A549 (cell line): ENCODE measurements around the gene SEC63.

Experiments
- EHMT2 ChIP-seq: fragments of 200-600 bp; sonication (generic); IDR thresholded peaks from 2 replicates; pipeline ENCODE4 v1.6.1; 2016; ENCODE audit warnings: antibody characterized with exemption, low read depth, mild to moderate bottlenecking, moderate library complexity
- EP300 ChIP-seq, 2 experiments: fragments of >200 bp; sonication (Bioruptor Twin); formaldehyde crosslinking; IDR thresholded peaks; 2 replicates in 1 of 2; 3 replicates in 1 of 2; pipeline ENCODE4 v1.6.1; 2016 to 2017
- ESRRA ChIP-seq: fragments of 150-350 bp; IDR thresholded peaks from 2 replicates; pipeline ENCODE4 v1.6.1; 2014; ENCODE audit warnings: mild to moderate bottlenecking, low read length, borderline replicate concordance
- HMGXB4 ChIP-seq: fragments of 250-450 bp; sonication (Bioruptor Pico); IDR thresholded peaks from 2 replicates; pipeline ENCODE4 v1.5.0; 2021; ENCODE audit warnings: mild to moderate bottlenecking, moderate library complexity, borderline replicate concordance
- JUN ChIP-seq, 2 experiments: fragments of >200 bp; sonication (Bioruptor Twin); formaldehyde crosslinking; IDR thresholded peaks; 2 replicates in 1 of 2; 3 replicates in 1 of 2; pipeline ENCODE4 v1.6.1; 2016 to 2017
- JUNB ChIP-seq: fragments of >200 bp; sonication (Bioruptor Twin); formaldehyde crosslinking; IDR thresholded peaks from 2 replicates; pipeline ENCODE4 v1.6.1; 2016
- MAFK ChIP-seq: fragments of 450-650 bp; IDR thresholded peaks from 2 replicates; pipeline ENCODE4 v1.6.1; 2014; ENCODE audit not compliant: partially characterized antibody
- POLR2A ChIP-seq: IDR thresholded peaks from 2 replicates; pipeline ENCODE4 v1.6.1; 2012; ENCODE audit warnings: mild to moderate bottlenecking, low read length
- POLR2AphosphoS2 ChIP-seq: conservative IDR thresholded peaks from 2 replicates; pipeline ENCODE4 v1.6.1; 2012; ENCODE audit warnings: low read length, improper control_type of control experiment, inconsistent platforms
- RCOR1 ChIP-seq: fragments of 150-350 bp; IDR thresholded peaks from 2 replicates; pipeline ENCODE4 v1.6.1; 2014; ENCODE audit warnings: antibody characterized with exemption, low read length, low read depth
- ZFP36 ChIP-seq: fragments of 450-650 bp; IDR thresholded peaks from 2 replicates; pipeline ENCODE4 v1.6.1; 2014; ENCODE audit warnings: borderline replicate concordance; ENCODE audit not compliant: partially characterized antibody
- TF ChIP-seq, protein P1 (sequence below): fragments of >200 bp; sonication (Bioruptor Twin); formaldehyde crosslinking; IDR thresholded peaks from 3 replicates; pipeline ENCODE4 v1.5.1; 2016
- TF ChIP-seq, protein P2 (sequence below): fragments of 150-350 bp; IDR thresholded peaks from 2 replicates; pipeline ENCODE4 v1.6.1; 2014; ENCODE audit warnings: low read depth, mild to moderate bottlenecking, low read length

DNA sequence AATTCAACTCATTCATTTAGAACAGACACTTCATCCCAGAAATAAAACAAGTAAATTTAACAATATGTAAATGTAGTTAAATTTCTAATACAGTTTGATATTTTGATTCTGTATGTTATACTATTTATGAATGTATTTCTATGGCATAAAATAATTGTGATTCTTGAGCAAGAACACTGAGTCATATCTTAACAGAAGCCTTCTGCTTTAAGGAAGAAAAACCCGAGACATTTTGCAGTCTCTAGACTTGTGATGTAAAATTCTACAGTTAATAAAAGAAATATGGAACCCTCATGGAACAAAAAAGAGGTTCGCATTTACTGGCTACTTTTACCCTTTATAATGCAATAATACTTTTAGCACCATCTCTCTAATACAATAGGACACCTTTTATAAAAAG, 86.0 kb downstream of the SEC63 start:
- no peak for TF ChIP-seq HMGXB4
- TF ChIP-seq, protein P1, sequence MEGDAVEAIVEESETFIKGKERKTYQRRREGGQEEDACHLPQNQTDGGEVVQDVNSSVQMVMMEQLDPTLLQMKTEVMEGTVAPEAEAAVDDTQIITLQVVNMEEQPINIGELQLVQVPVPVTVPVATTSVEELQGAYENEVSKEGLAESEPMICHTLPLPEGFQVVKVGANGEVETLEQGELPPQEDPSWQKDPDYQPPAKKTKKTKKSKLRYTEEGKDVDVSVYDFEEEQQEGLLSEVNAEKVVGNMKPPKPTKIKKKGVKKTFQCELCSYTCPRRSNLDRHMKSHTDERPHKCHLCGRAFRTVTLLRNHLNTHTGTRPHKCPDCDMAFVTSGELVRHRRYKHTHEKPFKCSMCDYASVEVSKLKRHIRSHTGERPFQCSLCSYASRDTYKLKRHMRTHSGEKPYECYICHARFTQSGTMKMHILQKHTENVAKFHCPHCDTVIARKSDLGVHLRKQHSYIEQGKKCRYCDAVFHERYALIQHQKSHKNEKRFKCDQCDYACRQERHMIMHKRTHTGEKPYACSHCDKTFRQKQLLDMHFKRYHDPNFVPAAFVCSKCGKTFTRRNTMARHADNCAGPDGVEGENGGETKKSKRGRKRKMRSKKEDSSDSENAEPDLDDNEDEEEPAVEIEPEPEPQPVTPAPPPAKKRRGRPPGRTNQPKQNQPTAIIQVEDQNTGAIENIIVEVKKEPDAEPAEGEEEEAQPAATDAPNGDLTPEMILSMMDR: no peak
- TF ChIP-seq POLR2A: no peak
- no peak for TF ChIP-seq ZFP36
- no peak for TF ChIP-seq JUNB
- no peak for TF ChIP-seq EHMT2
- no peak for TF ChIP-seq POLR2AphosphoS2
- TF ChIP-seq, protein P2, sequence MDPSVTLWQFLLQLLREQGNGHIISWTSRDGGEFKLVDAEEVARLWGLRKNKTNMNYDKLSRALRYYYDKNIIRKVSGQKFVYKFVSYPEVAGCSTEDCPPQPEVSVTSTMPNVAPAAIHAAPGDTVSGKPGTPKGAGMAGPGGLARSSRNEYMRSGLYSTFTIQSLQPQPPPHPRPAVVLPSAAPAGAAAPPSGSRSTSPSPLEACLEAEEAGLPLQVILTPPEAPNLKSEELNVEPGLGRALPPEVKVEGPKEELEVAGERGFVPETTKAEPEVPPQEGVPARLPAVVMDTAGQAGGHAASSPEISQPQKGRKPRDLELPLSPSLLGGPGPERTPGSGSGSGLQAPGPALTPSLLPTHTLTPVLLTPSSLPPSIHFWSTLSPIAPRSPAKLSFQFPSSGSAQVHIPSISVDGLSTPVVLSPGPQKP: no peak
- TF ChIP-seq JUN (IDR thresholded peaks at IDR 0.05): no peak
- TF ChIP-seq EP300 (IDR thresholded peaks at IDR 0.05): no peak
- no peak for TF ChIP-seq RCOR1
- no peak for TF ChIP-seq MAFK
- TF ChIP-seq ESRRA: no peak
